GM12891 (cell line): Measurements from ENCODE around the gene EHBP1.

Source experiments
- PAX5 ChIP-seq: IDR thresholded peaks from 2 replicates; pipeline ENCODE4 v1.6.1; 2011; ENCODE audit warnings: low read length, moderate library complexity, mild to moderate bottlenecking; ENCODE audit not compliant: insufficient read depth, severe bottlenecking
- POLR2A ChIP-seq: IDR thresholded peaks from 2 replicates; pipeline ENCODE4 v1.6.1; 2011; ENCODE audit warnings: low read depth, low read length, control low read depth
- POLR2AphosphoS5 ChIP-seq: IDR thresholded peaks from 2 replicates; pipeline ENCODE4 v1.6.1; 2011; ENCODE audit warnings: low read depth, low read length, control low read depth
- SPI1 ChIP-seq: IDR thresholded peaks from 2 replicates; pipeline ENCODE4 v1.6.1; 2011; ENCODE audit warnings: low read depth, low read length, control low read depth
- TAF1 ChIP-seq: IDR thresholded peaks from 2 replicates; pipeline ENCODE4 v1.6.1; 2011; ENCODE audit warnings: low read depth, low read length, control low read depth

DNA sequence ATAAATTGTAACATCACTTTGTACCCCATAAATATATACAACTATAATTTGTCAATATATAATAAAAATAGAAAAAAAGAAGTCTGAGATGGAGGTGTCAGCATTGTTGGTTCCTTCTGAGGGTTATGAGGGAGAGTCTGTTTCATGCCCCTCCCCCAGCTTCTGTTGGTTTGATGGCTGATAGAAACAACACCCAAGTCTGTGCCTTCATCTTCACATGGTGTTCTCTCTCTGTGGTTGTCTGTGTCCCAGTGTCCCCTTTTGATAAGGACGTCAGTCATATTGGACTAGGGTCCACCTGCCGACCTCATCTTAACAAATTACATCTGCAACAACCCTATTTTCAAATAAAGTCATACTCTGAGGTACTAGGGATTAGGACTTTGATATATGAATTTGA is 20.3 kb upstream of the EHBP1 start:
- TF ChIP-seq POLR2A (no peak), SPI1 (no peak), POLR2AphosphoS5 (no peak), TAF1 (no peak), PAX5 (no peak)
